Panc1 (cell line): ENCODE measurements around the gene AHSP.

Experiments used
- CTCF ChIP-seq: fragments of 450-650 bp; IDR thresholded peaks from 2 replicates; pipeline ENCODE4 v1.5.1; 2017; ENCODE audit warnings: mild to moderate bottlenecking
- POLR2AphosphoS5 ChIP-seq: IDR thresholded peaks from 2 replicates; pipeline ENCODE4 v1.6.1; 2012; ENCODE audit warnings: mild to moderate bottlenecking, low read depth, low read length, moderate library complexity
- REST ChIP-seq, 2 experiments: IDR thresholded peaks; 2 replicates each; pipeline ENCODE4 v1.6.1; 2011 to 2012; ENCODE audit warnings: low read depth in 2 of 2, control low read depth in 1 of 2, low read length in 1 of 2, mild to moderate bottlenecking in 1 of 2, moderate library complexity in 1 of 2; ENCODE audit not compliant: insufficient read depth in 1 of 2
- SIN3A ChIP-seq: IDR thresholded peaks from 2 replicates; pipeline ENCODE4 v1.6.1; 2012; ENCODE audit warnings: low read depth, mild to moderate bottlenecking, low read length, moderate library complexity, borderline replicate concordance; ENCODE audit not compliant: insufficient read depth
- TCF7L2 ChIP-seq: IDR thresholded peaks from 2 replicates; pipeline ENCODE4 v1.6.1; 2011; ENCODE audit warnings: mild to moderate bottlenecking, low read depth, low read length, inconsistent platforms

GRCh38 chr16:31479751-31480150 is 47.9 kb upstream of the AHSP start:
- TF ChIP-seq CTCF (no peak), REST (IDR thresholded peaks at IDR 0.05; ENCODE audit: insufficient read depth in 1 of 2, low read depth in 2 of 2, low read length in 1 of 2) (no peak), POLR2AphosphoS5 (no peak), SIN3A (no peak), TCF7L2 (no peak)
